OCI-LY1 (cell line): Measurements from ENCODE around the gene FCHO1.
A peak's percentile ranks its signal among the peaks of the same experiment; 100 is the strongest.

Experiments
- H2AFZ ChIP-seq: fragments of 200-600 bp; sonication (generic), shearing (Covaris generic); 2 replicates; pipeline ENCODE4 v1.6.0; 2014; ENCODE audit warnings: antibody characterized with exemption, mild to moderate bottlenecking, low read length
- H3F3A ChIP-seq: fragments of 200-600 bp; sonication (generic), shearing (Covaris generic); 2 replicates; pipeline ENCODE4 v1.6.0; 2014; ENCODE audit warnings: mild to moderate bottlenecking, antibody characterized with exemption, low read length, moderate library complexity; ENCODE audit not compliant: insufficient read depth
- H3K27ac ChIP-seq: fragments of 200-600 bp; sonication (generic); 2 replicates; pipeline ENCODE4 v1.5.1; 2014; ENCODE audit warnings: low read length, mixed run types, mild to moderate bottlenecking, low read depth; ENCODE audit not compliant: poor library complexity, severe bottlenecking
- H3K27me3 ChIP-seq: fragments of 200-600 bp; sonication (generic); 2 replicates; pipeline ENCODE4 v1.6.0; 2014; ENCODE audit warnings: antibody characterized with exemption, mild to moderate bottlenecking, low read length, moderate library complexity; ENCODE audit not compliant: insufficient read depth
- H3K36me3 ChIP-seq: fragments of 200-600 bp; sonication (generic); 2 replicates; pipeline ENCODE4 v1.6.1; 2014; ENCODE audit warnings: mild to moderate bottlenecking, antibody characterized with exemption, low read length, moderate library complexity, mixed read lengths; ENCODE audit not compliant: insufficient read depth
- H3K4me1 ChIP-seq: fragments of 200-600 bp; sonication (generic); 2 replicates; pipeline ENCODE4 v1.5.1; 2014; ENCODE audit warnings: mild to moderate bottlenecking, low read length, moderate library complexity; ENCODE audit not compliant: insufficient read depth, severe bottlenecking
- H3K4me2 ChIP-seq: fragments of 200-600 bp; sonication (generic), shearing (Covaris generic); 2 replicates; pipeline ENCODE4 v1.6.1; 2014; ENCODE audit warnings: low read length
- H3K4me3 ChIP-seq: fragments of 200-600 bp; sonication (generic); 2 replicates; pipeline ENCODE4 v1.5.1; 2014; ENCODE audit warnings: low read length, low read depth, mild to moderate bottlenecking, mixed read lengths; ENCODE audit not compliant: poor library complexity, severe bottlenecking
- H3K79me2 ChIP-seq: fragments of 200-600 bp; shearing (Covaris generic); 2 replicates; pipeline ENCODE4 v1.6.1; 2016; ENCODE audit warnings: mixed run types, low read length, mixed read lengths; ENCODE audit not compliant: insufficient read depth
- H3K9ac ChIP-seq: fragments of 200-600 bp; sonication (generic), shearing (Covaris generic); 2 replicates; pipeline ENCODE4 v1.6.1; 2014; ENCODE audit warnings: mild to moderate bottlenecking, low read length, mixed read lengths
- H3K9me2 ChIP-seq: fragments of 200-600 bp; sonication (generic), shearing (Covaris generic); 2 replicates; pipeline ENCODE4 v1.6.1; 2014; ENCODE audit warnings: low read depth, mild to moderate bottlenecking, low read length, mixed read lengths
- H3K9me3 ChIP-seq: fragments of 200-600 bp; shearing (Covaris generic); 2 replicates; pipeline ENCODE4 v1.6.1; 2014; ENCODE audit warnings: low read length, mixed read lengths
- H4K20me1 ChIP-seq: fragments of 200-600 bp; sonication (generic), shearing (Covaris generic); 2 replicates; pipeline ENCODE4 v1.6.0; 2016; ENCODE audit warnings: mild to moderate bottlenecking, low read length; ENCODE audit not compliant: insufficient read depth
- EZH2 ChIP-seq: fragments of 200-600 bp; sonication (generic), shearing (Covaris generic); IDR thresholded peaks from 2 replicates; pipeline ENCODE4 v1.8.0; 2017; ENCODE audit warnings: borderline replicate concordance, mixed run types, mild to moderate bottlenecking, antibody characterized with exemption, low read length, moderate library complexity, mixed read lengths
- TF ChIP-seq, protein P1 (sequence below): fragments of 200-600 bp; sonication (generic), shearing (Covaris generic); IDR thresholded peaks from 2 replicates; pipeline ENCODE4 v1.5.1; 2017; ENCODE audit warnings: mild to moderate bottlenecking, antibody characterized with exemption, low read length, moderate library complexity, mixed read lengths

FCHO1 gene

DNA sequence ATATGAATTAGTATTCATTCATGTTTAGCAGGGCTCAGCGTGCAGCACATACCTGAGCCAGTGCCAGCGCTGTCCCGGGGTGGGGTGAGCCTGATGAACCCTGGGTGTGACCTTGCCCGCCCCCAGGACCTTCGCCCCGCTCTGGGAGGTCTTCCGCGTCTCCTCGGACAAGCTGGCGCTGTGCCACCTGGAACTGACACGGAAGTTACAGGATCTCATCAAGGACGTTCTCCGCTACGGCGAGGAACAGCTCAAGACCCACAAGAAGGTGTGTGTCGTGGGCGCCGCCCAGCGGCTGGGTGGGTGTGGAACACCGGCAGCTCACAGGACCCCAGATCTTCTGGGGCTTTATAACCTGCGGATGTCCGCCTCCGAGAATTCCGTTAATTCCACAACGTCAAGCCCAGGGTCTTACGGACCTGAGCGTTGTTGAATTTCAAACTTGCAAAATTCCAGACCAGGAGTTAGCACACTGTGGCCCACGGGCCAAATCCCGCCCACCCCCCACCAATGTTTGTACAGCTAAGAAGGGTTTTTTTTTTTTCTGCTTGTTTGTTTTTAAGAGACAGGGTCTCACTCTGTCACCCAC lies 15.4 kb downstream of the FCHO1 start:
- no peak overlapping the region for H3K4me3 ChIP-seq

DNA sequence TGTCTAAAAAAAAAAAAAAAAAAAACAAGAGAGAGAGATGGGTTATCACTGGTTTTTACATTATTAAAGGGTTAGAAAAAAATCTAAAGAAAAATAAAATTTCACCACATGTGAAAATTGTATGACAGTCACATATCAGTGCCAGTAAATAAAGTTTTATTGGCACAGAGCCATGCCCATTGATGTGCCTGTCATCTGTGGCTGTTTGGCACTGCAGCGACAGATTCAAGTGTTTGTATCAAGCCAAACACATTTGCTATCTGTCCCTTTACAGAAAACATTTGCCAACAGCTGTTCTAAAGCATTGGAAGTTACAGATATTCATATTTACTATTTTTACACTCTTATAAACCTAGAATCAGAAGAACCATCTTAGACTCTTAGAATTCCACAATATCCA lies 16.3 kb downstream of the FCHO1 start:
- Histone ChIP-seq H2AFZ (no peak overlapping the region), H3K27ac (no peak overlapping the region), H3K4me3 (no peak overlapping the region), H3K9ac (no peak overlapping the region), H3K27me3 (no peaks in the 10 kb centered on the region), H3K36me3 (peaks cover 72% of the 10 kb centered on the region), H3K9me3 (no peaks in the 10 kb centered on the region), H3K4me1 (peaks cover 5% of the 10 kb centered on the region), H3K9me2 (no peaks in the 10 kb centered on the region), H3K4me2 (no peak overlapping the region), H3F3A (no peaks in the 10 kb centered on the region), H3K79me2 (no peaks in the 10 kb centered on the region), H4K20me1 (no peaks in the 10 kb centered on the region)
- no peak for TF ChIP-seq EZH2
- TF ChIP-seq, protein P1, sequence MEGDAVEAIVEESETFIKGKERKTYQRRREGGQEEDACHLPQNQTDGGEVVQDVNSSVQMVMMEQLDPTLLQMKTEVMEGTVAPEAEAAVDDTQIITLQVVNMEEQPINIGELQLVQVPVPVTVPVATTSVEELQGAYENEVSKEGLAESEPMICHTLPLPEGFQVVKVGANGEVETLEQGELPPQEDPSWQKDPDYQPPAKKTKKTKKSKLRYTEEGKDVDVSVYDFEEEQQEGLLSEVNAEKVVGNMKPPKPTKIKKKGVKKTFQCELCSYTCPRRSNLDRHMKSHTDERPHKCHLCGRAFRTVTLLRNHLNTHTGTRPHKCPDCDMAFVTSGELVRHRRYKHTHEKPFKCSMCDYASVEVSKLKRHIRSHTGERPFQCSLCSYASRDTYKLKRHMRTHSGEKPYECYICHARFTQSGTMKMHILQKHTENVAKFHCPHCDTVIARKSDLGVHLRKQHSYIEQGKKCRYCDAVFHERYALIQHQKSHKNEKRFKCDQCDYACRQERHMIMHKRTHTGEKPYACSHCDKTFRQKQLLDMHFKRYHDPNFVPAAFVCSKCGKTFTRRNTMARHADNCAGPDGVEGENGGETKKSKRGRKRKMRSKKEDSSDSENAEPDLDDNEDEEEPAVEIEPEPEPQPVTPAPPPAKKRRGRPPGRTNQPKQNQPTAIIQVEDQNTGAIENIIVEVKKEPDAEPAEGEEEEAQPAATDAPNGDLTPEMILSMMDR = no peak

More for the DNA sequence above, 15.4 kb downstream of the FCHO1 start:
- Histone ChIP-seq H3K9me2 (no peaks in the 10 kb centered on the region), H4K20me1 (no peaks in the 10 kb centered on the region), H3K27me3 (no peaks in the 10 kb centered on the region), H3F3A (no peaks in the 10 kb centered on the region), H3K4me1 (peaks cover 5% of the 10 kb centered on the region), H3K9me3 (no peaks in the 10 kb centered on the region), H3K36me3 (peaks cover 66% of the 10 kb centered on the region), H3K27ac (no peak overlapping the region), H3K9ac (no peak overlapping the region), H3K4me2 (peak overlapping the region; percentile 33; the same call in 1 of the 2 replicates), H2AFZ (no peak overlapping the region), H3K79me2 (no peaks in the 10 kb centered on the region)
- TF ChIP-seq, protein P1 = peak; percentile 96
- TF ChIP-seq EZH2 = no peak

DNA sequence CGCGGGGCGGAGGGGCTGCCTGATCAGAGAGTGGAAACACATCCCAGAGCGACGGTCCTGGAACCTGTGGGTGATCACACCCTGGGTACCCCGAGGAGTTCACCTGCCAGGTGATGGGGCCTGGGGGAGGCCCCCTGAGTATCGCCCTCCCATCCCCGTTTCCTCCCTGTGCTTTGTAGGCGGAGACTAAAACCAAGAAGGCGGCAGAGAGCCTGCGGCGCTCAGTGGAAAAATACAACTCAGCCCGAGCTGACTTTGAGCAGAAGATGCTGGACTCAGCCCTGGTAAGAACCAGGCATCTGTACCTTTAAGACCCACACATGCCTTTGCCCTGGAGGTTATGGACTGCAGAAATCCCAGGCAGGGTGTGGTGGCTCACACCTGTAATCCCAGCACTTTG lies 19.3 kb downstream of the FCHO1 start:
- no peak overlapping the region for H3K4me3 ChIP-seq

More for the DNA sequence above, 19.3 kb downstream of the FCHO1 start:
- Histone ChIP-seq H3F3A (no peaks in the 10 kb centered on the region), H3K4me1 (peaks cover 5% of the 10 kb centered on the region), H4K20me1 (no peaks in the 10 kb centered on the region), H3K9me3 (no peaks in the 10 kb centered on the region), H3K4me2 (no peak overlapping the region), H3K9me2 (no peaks in the 10 kb centered on the region), H3K27me3 (no peaks in the 10 kb centered on the region), H3K79me2 (no peaks in the 10 kb centered on the region), H2AFZ (no peak overlapping the region), H3K36me3 (peaks cover 72% of the 10 kb centered on the region), H3K27ac (no peak overlapping the region), H3K9ac (no peak overlapping the region)
- TF ChIP-seq, protein P1 = no peak
- TF ChIP-seq EZH2 = no peak
